GM19463 (cell line): ENCODE measurements around the gene SPATS2L.
A peak's percentile ranks its signal among the peaks of the same experiment; 100 is the strongest.

ENCODE experiments used
- ATAC-seq: cut with Tn5 transposase; IDR thresholded peaks from one replicate; pipeline ENCODE4 v1.9.1; 2021; ENCODE audit warnings: mild to moderate bottlenecking, moderate library complexity; ENCODE audit not compliant: unreplicated experiment

SPATS2L gene

DNA sequence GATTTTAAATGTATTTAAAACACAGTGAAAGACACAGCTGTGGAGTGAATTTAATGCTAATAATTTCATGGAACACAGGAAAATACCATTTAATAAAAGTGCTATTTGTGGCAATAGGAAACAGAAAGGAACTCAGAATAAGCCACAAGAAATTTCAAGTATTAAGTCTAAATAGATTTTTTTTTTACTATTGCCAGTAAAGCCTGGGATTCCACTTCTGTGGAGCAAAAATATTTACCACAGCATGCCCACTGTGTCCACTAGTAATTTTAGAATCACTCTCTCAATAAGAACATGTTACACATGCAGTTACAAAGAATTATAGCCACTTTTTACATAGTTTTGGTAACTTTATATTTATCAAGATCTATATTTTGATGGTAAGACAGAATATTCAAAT, 186.2 kb downstream of the SPATS2L start:
- ATAC-seq, result no peak

DNA sequence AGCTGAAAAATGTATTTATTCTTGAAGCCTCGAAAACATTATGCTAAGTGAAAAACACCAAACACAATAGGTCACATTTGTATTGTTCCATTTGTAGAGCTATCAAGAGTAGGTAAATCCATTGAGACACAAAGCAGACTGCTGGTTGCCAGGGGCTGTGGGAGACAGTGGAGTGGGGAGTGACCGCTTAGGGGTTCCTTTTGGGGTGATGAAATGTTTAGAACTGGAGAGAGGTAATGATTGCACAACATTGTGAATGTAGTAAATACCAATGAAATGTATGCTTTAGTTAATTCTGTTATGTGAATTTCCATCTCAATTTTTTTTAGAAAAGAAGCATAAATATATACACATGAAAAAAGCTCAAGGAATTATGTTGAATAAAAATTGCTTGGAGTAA, 187.6 kb downstream of the SPATS2L start:
- ATAC-seq, result no peak

DNA sequence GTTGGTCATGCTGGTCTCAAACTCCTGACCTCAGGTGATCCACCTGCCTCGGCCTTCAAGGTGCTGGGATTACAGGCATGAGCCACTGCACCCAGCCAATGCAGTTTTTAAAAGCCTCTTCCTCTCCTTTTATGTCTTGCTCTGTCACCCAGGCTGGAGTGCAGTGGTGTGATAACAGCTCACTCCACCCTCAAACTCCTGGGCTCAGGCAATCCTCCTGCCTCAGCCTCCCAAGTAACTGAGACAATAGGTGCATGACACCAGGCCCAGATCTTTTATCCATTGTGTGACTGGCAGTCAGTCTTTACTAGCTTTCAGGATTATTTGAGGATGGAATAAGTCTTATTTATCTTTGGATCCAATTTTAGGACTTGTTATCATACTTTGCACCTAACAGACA, 190.2 kb downstream of the SPATS2L start:
- ATAC-seq, result no peak

DNA sequence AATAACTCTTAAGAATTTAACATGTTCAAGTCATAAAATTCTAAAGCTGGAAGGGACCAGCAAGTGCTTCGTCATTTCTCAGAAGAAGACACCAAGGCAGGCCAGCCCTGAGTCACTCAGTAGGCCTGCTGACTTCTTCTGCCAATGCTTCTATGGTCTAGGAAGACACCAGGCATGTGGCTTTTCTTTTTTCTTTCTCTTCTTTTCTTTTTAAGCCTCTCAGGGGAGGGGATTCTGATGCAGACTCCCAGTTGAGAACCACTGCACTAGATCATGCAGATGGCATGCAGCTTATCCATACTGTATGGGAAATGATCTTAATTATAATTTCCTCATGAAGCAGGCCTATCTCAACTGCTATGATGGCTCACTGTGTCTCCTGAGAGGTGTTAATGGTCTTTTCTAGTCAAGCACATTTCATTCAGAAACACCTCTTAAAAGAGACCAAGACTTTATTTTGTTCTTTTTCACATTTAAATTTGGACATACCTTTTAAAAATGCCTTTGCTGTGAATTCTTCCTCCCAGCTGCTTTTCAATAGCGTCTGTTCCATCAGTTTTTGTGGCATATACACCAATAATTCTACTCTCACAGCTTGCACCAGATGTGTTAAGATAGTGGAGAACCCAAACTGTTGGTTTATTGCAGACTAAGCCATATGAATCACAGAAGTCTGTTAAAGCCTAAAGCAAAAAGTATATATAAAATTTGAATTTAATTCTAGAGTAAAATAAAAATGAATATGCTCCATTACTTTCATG, 192.1 kb downstream of the SPATS2L start:
- ATAC-seq, result no peak

DNA sequence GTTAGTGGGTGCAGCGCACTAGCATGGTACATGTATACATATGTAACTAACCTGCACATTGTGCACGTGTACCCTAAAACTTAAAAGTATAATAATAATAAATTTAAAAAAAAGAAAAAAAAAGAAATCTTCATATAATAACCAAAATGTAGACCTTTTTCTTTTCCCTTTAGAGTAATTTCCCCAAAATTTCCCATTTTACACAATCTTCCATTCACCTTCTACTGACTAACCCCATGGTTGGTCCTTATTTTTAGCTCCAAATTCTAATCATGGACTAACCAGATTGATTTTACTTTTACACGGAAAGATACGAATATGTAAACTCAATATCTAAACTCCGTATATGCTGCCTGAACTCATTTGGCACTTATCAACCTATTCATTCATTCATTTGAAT, 195.7 kb downstream of the SPATS2L start:
- ATAC-seq, result no peak

DNA sequence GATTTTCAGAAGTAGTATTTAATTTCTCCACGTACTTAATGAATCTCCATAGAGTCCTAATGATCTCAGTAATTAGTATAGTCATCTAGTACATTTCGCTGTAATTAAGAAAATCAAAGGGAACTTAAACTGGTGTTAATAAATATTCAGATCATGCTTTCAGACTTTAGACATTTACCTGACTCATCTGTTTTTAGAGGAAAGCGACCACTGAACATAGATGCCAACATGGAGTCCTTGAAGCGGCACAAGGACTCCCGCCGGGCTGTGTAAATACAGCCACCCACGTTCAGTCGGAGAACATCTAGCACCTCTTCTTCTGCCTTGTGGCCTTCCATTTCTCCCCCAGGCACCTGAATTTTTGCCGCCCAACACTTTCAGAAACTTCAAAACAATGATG, 200.2 kb downstream of the SPATS2L start:
- ATAC-seq, result no peak

DNA sequence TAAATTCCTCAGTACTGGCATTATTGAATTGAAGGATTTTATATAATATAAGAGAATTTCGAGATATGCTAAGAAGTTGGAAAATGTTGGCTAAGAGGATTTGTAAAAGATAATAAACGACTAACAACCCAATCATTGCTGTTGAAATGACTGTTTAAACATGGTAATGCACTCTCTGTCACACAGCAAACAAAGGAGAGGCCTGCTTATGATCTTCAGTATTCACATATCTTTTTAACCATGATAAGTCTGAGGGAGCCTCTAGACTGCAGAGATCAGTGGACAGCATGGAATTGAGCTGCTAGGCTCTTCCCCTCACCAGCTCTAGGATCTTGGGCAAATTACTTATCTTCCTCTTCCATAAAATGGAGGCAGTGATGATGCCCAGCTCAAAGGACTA, 200.7 kb downstream of the SPATS2L start:
- ATAC-seq, result no peak

DNA sequence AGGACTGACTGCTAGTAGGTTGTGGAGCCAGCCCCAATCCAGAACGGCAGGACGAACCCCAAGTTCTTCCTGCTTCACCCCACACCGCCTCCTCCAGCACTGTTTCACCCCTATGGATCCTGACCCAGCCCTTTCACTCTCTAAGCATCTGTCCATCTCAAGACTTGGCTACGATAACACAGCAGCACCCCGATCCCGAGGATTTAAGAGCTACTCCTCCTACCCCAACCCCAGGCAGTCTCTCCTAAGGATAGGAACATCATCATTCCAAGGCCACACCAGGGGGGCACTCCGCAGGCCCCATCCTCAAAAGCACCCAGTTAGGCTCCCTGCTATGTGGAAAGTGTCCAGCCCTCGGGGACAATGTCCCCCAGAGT, 202.7 kb downstream of the SPATS2L start:
- ATAC-seq, result peak; percentile 2

DNA sequence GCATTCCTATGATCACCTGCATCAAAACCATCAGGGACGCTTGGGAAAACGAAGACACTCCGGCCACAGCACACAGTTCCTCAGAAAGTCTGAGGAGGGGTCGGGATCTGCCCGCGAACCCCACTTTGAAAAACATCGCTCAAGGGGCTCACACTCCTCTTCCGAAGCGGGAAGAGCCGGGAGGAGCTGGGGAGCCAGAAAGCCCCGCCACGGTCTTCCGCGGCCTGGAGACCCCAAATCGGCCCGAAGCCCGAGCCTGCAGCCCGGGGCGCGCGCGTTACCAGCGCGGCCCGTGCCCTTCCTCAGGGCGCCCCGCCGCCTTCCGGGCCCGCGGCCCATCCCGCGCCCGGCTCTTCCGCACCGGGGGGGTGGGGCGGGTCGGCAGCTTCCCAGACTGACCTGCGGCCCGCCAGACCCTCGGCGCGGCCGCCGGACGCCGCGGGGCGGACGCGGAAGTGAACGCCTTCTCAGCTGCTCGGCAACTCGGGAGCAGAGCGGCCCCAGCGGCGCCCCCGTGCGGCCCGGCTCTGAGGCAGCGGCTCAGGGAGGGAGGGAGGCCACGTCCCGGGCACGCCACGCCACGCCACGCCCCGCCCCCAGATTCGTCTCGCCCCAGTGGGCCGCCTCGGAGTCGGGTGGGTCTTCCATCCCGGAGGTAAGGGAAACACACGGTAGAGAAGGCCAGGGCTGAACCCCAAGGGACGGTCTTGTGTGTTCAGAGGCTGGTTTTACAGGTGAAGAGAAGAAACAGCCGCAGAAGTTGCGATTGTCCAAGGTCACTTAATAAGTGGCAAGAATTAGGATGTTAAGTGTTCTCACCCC, 203.3 kb downstream of the SPATS2L start, which contains the start of gene KCTD18:
Gene KCTD18 (minus strand): TSS at position 457 of the 822 bp plus-strand sequence. CDS start 3,052 bp downstream, outside the sequence.
- peak; percentile 97 for ATAC-seq

DNA sequence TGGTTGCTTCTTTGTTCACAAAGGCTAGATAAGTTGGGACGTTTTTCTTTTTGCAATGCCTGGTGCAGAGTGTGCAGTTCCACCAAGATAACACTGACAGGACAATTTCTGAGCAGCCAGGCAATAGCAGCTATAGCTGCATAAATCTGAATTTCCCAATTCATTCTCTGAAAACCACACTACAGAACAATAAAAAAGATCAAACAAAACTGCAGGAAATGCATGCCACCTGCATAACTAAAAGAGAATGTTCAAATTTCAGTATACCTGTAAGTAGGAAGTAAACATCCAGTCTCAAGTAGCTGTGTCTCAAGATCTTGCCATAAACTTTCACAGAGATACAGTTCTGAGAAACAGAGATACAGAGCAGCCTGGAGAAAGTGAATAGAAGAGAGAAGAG, 208.7 kb downstream of the SPATS2L start:
- ATAC-seq, result no peak

DNA sequence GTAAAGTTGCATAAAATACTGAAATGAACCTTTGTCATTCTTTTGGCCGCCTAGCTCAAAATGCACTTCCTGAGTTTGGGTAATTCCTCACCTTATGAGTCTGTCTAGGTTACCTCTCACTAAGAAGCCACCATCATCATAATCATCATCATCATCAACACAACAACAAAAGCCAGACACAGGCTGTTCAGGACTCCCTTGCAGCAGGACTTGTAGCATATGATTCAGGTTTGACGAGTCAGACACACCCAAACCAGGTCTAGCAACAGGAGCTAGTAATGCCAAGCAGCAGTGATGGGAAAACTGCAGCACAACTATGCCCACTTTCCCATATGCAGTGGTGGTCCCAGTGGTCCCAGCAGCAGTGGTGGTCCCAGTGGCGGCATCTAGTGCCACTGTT, 216.7 kb downstream of the SPATS2L start:
- no peak for ATAC-seq

DNA sequence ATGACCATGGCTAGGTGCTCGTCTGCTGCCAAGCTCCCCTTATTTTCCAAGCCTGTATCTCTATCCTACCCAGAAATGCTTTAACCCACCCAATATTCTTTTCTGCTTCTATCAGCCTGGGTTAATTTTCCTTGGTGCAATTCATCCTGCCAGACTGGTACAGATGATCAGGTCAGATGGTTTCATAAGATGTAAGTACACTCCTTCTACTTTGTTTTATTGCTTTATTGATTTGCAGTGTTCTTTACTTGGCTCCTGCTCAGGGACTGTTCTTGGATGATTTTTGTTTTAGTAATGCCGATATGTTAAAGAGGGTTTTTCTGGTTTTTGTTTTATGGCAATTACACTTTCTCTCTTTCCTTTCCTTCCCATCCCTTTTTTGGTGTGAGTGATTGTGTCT, 217.1 kb downstream of the SPATS2L start:
- no peak for ATAC-seq

DNA sequence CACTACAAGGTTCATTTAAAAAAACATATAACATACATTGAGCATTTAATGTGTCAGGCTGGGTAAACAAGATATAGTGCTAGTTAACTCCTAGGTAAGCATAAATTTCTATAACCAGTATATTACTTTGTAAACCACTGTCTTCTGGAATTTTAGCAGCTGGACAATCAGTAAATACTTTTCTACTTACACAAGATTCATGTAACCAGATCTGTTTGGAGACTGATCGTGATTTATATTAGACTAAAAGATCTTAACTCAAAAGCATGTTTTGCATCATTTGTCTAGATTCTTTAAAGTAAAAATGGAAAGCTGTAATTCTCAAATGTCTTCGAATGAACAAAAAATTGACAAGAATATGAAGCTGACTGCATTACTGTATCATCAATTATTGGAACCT, 218.6 kb downstream of the SPATS2L start:
- ATAC-seq, result no peak

DNA sequence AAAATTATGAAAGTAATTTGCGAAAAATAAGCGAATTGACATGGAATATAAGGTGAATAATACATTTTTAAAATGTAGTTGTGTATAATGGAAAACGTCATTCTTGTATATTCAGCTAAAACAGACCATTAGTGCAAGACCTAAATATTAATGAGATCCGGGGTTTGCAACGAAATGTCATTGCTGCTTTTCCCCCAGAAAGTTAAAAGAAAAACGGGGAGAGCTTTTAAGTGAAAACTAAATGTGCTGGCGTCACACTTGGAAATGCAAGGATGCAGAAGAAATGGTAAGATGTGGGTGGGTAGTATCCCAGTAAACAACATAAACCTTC, 219.0 kb downstream of the SPATS2L start:
- ATAC-seq, result no peak

DNA sequence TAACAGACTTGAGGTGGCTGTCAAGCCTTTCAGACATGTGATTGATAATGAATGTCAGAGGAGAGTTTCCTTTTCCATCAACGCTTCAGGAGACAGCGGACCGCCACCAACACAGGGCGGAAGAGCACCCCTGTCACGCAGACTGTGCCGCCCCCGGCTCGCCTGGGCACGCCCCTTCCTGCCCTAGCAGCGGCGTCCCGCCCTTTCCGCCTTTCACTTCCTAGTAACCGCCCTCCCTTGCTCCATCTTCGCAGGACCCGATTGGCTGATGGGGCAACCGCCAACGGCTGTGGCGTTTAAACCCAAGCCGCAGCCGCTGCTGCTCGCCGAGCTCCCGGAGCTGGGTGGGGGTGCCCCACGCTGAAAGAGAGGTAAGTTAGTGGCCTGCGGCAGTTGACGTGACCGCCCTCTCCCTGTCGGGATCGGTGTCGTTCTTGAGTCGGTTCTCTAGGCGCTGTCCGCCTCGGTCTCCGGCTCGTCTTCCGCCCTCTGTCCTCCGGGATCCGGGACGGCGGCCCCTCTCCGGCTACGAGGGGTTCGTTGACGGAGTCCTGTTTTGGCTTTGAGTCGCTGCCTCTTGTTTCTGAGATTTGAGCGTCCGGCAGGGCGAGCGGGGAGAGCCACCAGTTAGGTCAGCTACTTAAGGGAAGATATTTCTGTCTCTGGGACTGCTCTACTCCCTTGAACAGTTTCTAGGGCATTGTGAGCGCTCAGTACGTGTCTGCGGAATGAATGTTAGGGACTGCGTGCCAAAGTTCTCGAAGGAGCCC, 219.6 kb downstream of the SPATS2L start, which contains the start of gene SGO2:
Gene SGO2 (plus strand): TSS at position 326 of the 770 bp plus-strand sequence. CDS start 6,769 bp downstream, outside the sequence.
- ATAC-seq, result peak; percentile 100

DNA sequence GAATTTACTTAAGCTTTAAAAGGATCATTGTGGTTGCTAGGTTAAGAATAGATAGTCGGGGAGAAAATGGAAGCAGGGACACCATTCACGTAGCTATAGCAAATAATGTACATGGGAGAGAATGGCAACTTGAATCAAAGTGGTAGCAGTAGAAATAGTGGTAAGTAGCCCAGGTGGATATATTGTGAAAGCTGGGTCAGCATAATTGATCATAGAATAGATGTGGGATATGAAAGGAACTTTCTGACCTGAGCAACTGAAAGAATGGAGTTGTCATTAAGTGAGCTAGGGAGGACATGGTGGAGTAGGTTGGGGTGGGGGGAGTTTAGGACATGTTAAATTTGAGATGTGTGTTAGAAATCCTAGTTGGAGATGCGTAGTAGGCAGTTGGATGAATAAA, 221.7 kb downstream of the SPATS2L start:
- no peak for ATAC-seq
